CD14-positive monocyte (primary cell): ENCODE measurements around the gene IL17D. TPM values are rescaled to one million over a fixed set of nuclear protein-coding genes. Genes with fewer than 3 reads are reported as not detected.

ENCODE experiments used
- DNase-seq, 3 donors: peaks; one replicate each; pipeline ENCODE4 v3.0.0-alpha.2; 2011 to 2022
- H2AFZ ChIP-seq: 2 replicates; pipeline ENCODE4 v1.6.0; 2012; ENCODE audit warnings: mild to moderate bottlenecking, low read depth, low read length, inconsistent platforms; ENCODE audit not compliant: insufficient read depth, poor library complexity, severe bottlenecking
- H3K27ac ChIP-seq, 2 donors: 1 replicate in 1 of 2; 2 replicates in 1 of 2; pipeline ENCODE4 v1.5.1; 2012 to 2013; ENCODE audit warnings: low read length in 2 of 2, control low read depth in 1 of 2, inconsistent platforms in 1 of 2, low read depth in 1 of 2, mild to moderate bottlenecking in 1 of 2
- H3K27me3 ChIP-seq, 2 donors: one replicate each; pipeline versions ENCODE4 v1.6.0 to v1.6.1; 2011 to 2013; ENCODE audit warnings: low read length in 2 of 2; ENCODE audit not compliant: control insufficient read depth in 2 of 2, insufficient read depth in 2 of 2
- H3K36me3 ChIP-seq, 2 donors: replicated peaks in 1 of 2; 1 replicate in 1 of 2; 2 replicates in 1 of 2; pipeline versions ENCODE4 v1.5.1 to v1.6.1; 2012 to 2013; ENCODE audit warnings: low read length in 2 of 2, control low read depth in 1 of 2, inconsistent platforms in 1 of 2, mild to moderate bottlenecking in 1 of 2; ENCODE audit not compliant: insufficient read depth in 2 of 2, control insufficient read depth in 1 of 2
- H3K4me1 ChIP-seq, 2 donors: 1 replicate in 1 of 2; 2 replicates in 1 of 2; pipeline versions ENCODE4 v1.5.1 to v1.6.1; 2012 to 2013; ENCODE audit warnings: low read length in 2 of 2, control low read depth in 1 of 2, inconsistent platforms in 1 of 2, mild to moderate bottlenecking in 1 of 2, moderate library complexity in 1 of 2; ENCODE audit not compliant: insufficient read depth in 2 of 2, control insufficient read depth in 1 of 2
- H3K4me2 ChIP-seq: replicated peaks from 2 replicates; pipeline ENCODE3; 2012; ENCODE audit warnings: low read length, moderate library complexity, mild to moderate bottlenecking; ENCODE audit not compliant: poor library complexity, severe bottlenecking; ENCODE audit errors: extremely low read depth
- H3K4me3 ChIP-seq, 3 experiments: fragments of 200-600 bp in 1 of 3; sonication (generic) in 1 of 3; replicated peaks in 1 of 3; 1 replicate in 2 of 3; 2 replicates in 1 of 3; pipeline ENCODE4 v1.5.1; 2011 to 2013; ENCODE audit warnings: low read length in 3 of 3, mild to moderate bottlenecking in 3 of 3, control low read depth in 2 of 3, low read depth in 2 of 3, inconsistent platforms in 1 of 3, moderate library complexity in 1 of 3
- H3K79me2 ChIP-seq: 2 replicates; pipeline ENCODE4 v1.6.0; 2012; ENCODE audit warnings: mild to moderate bottlenecking, control low read depth, inconsistent platforms, low read length, moderate library complexity; ENCODE audit not compliant: insufficient read depth
- H3K9ac ChIP-seq: 2 replicates; pipeline ENCODE4 v1.6.0; 2017; ENCODE audit warnings: low read length, mild to moderate bottlenecking; ENCODE audit not compliant: insufficient read depth, poor library complexity, severe bottlenecking
- H3K9me3 ChIP-seq, 2 donors: replicated peaks in 1 of 2; 1 replicate in 1 of 2; 2 replicates in 1 of 2; pipeline versions ENCODE4 v1.5.1 to v1.6.1; 2012 to 2013; ENCODE audit warnings: low read length in 2 of 2, control low read depth in 1 of 2; ENCODE audit not compliant: control insufficient read depth in 1 of 2, insufficient read depth in 1 of 2
- H4K20me1 ChIP-seq: 2 replicates; pipeline ENCODE4 v1.6.0; 2012; ENCODE audit warnings: mild to moderate bottlenecking, low read length, control low read depth, moderate library complexity; ENCODE audit not compliant: insufficient read depth
- H3K27ac Mint-ChIP-seq, 7 donors: one replicate each; pipeline ENCODE4 v1.8.0; 2020; ENCODE audit warnings: mild to moderate bottlenecking in 7 of 7, mixed read lengths in 7 of 7, moderate library complexity in 6 of 7, inconsistent platforms in 2 of 7
- H3K27me3 Mint-ChIP-seq, 3 donors: one replicate each; pipeline ENCODE4 v1.8.0; 2021 to 2022; ENCODE audit warnings: low read depth in 3 of 3, mild to moderate bottlenecking in 3 of 3, mixed read lengths in 3 of 3, moderate library complexity in 3 of 3, inconsistent platforms in 1 of 3
- H3K36me3 Mint-ChIP-seq, 2 donors: one replicate each; pipeline ENCODE4 v1.8.0; 2020; ENCODE audit warnings: mixed read lengths in 2 of 2, inconsistent platforms in 1 of 2, mild to moderate bottlenecking in 1 of 2
- H3K4me1 Mint-ChIP-seq: one replicate; pipeline ENCODE4 v1.8.0; 2020; ENCODE audit warnings: mild to moderate bottlenecking, mixed read lengths
- H3K4me3 Mint-ChIP-seq, 2 donors: one replicate each; pipeline ENCODE4 v1.8.0; 2020; ENCODE audit warnings: mild to moderate bottlenecking in 2 of 2, mixed read lengths in 2 of 2, moderate library complexity in 1 of 2
- H3K9me3 Mint-ChIP-seq, 7 donors: one replicate each; pipeline ENCODE4 v1.8.0; 2020 to 2022; ENCODE audit warnings: mixed read lengths in 7 of 7, mild to moderate bottlenecking in 6 of 7, moderate library complexity in 6 of 7, inconsistent platforms in 2 of 7
- WGBS: methylation state at CpG from one replicate; pipeline ENCODE4 v1.1.5; 2013; ENCODE audit warnings: missing lambda C conversion rate; ENCODE audit not compliant: insufficient coverage; 5-methylcytosine and 5-hydroxymethylcytosine counted together
- intact Hi-C, 2 donors: fragments of 100-400 bp; cut with micrococcal nuclease; formaldehyde crosslinking; loops; one replicate each; pipeline versions ENCODE4 v1.15.0 to v1.15.1; 2023
- polyA plus RNA-seq, 3 donors: library from polyadenylated mRNA; depleted of rRNA in 1 of 3; unstranded in 2 of 3; stranded (reverse) in 1 of 3; fragments of 300-500 nt in 2 of 3; fragments of >200 nt in 1 of 3; fragmentation: Illumina TruSeq in 2 of 3; gene quantifications; 1 replicate in 2 of 3; 2 replicates in 1 of 3; pipeline ENCODE4 v1.2.3, GENCODE V29; 2012 to 2021
- TF ChIP-seq, protein P1 (sequence below): fragments of 200-600 bp; IDR thresholded peaks from one replicate; pipeline ENCODE4 v1.8.0; 2022; ENCODE audit warnings: antibody characterized with exemption, mild to moderate bottlenecking

The IL17D gene
- polyA plus RNA-seq, 3 donors = not detected

DNA sequence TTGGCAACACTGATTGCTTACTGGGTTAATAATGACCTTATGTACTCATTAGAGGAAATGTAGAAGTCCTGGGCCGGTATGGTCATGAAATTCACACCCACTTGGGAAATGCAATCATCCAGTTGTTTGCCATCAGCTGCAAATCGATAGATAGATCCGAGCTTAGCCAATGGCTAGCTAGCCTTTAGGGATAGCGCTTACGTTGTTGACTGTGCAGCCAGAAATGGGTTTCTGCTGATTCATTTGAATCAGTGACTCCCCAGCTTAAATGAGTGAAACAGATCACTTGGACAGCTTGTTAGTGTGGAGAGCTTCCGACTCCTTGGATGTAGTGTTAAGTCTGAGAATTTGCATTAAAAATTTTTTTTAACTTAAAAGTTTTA is 11.8 kb downstream of the IL17D start:
- Mint-ChIP-seq H3K27ac (no peak overlapping the region), H3K36me3 (no peaks in the 10 kb centered on the region), H3K4me1 (peaks cover 6% of the 10 kb centered on the region), H3K9me3 (no peaks in the 10 kb centered on the region), H3K27me3 (peaks cover 6 to 22% (median 6%) of the 10 kb centered on the region in 3 donors), H3K4me3 (no peak overlapping the region)
- no peak overlapping the region for H3K27ac ChIP-seq
- H4K20me1 ChIP-seq = no peaks in the 10 kb centered on the region
- no peak for DNase-seq
- WGBS = 90% methylated on average over 5 of the region's 6 CpGs
- no peak overlapping the region for H2AFZ ChIP-seq
- H3K9ac ChIP-seq = no peak overlapping the region
- no peak overlapping the region for H3K4me2 ChIP-seq
- no peaks in the 10 kb centered on the region for H3K9me3 ChIP-seq
- H3K4me1 ChIP-seq = no peaks in the 10 kb centered on the region
- H3K4me3 ChIP-seq = no peak overlapping the region
- no peaks in the 10 kb centered on the region for H3K36me3 ChIP-seq
- H3K27me3 ChIP-seq = peaks cover 0 to 3% of the 10 kb centered on the region in 2 donors
- TF ChIP-seq, protein P1, sequence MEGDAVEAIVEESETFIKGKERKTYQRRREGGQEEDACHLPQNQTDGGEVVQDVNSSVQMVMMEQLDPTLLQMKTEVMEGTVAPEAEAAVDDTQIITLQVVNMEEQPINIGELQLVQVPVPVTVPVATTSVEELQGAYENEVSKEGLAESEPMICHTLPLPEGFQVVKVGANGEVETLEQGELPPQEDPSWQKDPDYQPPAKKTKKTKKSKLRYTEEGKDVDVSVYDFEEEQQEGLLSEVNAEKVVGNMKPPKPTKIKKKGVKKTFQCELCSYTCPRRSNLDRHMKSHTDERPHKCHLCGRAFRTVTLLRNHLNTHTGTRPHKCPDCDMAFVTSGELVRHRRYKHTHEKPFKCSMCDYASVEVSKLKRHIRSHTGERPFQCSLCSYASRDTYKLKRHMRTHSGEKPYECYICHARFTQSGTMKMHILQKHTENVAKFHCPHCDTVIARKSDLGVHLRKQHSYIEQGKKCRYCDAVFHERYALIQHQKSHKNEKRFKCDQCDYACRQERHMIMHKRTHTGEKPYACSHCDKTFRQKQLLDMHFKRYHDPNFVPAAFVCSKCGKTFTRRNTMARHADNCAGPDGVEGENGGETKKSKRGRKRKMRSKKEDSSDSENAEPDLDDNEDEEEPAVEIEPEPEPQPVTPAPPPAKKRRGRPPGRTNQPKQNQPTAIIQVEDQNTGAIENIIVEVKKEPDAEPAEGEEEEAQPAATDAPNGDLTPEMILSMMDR = no peak
- intact Hi-C loops = loop anchor here in 1 of 2 donors (10.0 kb wide), 1 partner anchor 209 kb away; no protein-coding TSS in a partner anchor
- no peaks in the 10 kb centered on the region for H3K79me2 ChIP-seq

DNA sequence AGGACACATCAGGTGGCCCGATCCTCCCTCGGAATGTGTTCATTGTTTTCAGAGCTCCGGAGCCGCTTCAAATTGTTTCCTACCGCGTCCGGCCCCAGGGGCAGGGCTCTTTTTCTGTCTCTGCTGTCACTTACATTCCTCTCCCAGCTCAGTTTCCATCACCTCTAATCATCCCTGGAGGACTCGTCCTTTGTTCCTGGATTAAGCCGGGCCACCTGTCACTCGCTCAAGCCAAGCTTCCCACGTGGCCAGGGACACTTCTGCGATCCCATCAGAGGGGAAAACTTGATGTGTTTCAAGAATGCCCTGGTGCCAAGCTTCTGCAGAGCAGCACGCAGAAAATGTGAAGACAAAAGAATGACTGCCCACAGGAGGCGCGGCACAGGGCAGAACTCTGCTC is 13.5 kb downstream of the IL17D start:
- no peak for DNase-seq
- H3K27ac Mint-ChIP-seq = no peak overlapping the region
- over 99% methylated on average over 12 of the region's 15 CpGs for WGBS
- Histone ChIP-seq H3K9me3 (no peaks in the 10 kb centered on the region), H3K9ac (no peak overlapping the region), H3K27me3 (peaks cover 0 to 18% of the 10 kb centered on the region in 2 donors), H3K4me3 (no peak overlapping the region), H4K20me1 (no peaks in the 10 kb centered on the region), H2AFZ (no peak overlapping the region), H3K36me3 (no peaks in the 10 kb centered on the region), H3K79me2 (no peaks in the 10 kb centered on the region), H3K4me2 (no peak overlapping the region), H3K27ac (no peak overlapping the region), H3K4me1 (peaks cover 5 to 8% of the 10 kb centered on the region in 2 donors)
- H3K4me3 Mint-ChIP-seq = no peak overlapping the region
- no peaks in the 10 kb centered on the region for H3K36me3 Mint-ChIP-seq
- TF ChIP-seq, protein P1 = no peak
- intact Hi-C loops = loop anchor here in 1 of 2 donors (10.0 kb wide), 1 partner anchor 208 kb away; no protein-coding TSS in a partner anchor
- peaks cover 14 to 20% (median 18%) of the 10 kb centered on the region in 3 donors for H3K27me3 Mint-ChIP-seq
- peaks cover 13% of the 10 kb centered on the region for H3K4me1 Mint-ChIP-seq
- no peaks in the 10 kb centered on the region for H3K9me3 Mint-ChIP-seq
